Measurements from ENCODE around the gene NRSN2.

NRSN2 gene

GRCh38 chr20:402898-403581, 56.1 kb downstream of the NRSN2 start:
- Histone ChIP-seq H3K27ac (ENCODE audit: low read depth, low read length) (no peak overlapping the region), H3K9me3 (ENCODE audit: control insufficient read depth, insufficient read depth, low read depth, low read length) (peaks cover 8% of the 10 kb centered on the region; the same call in 1 of the 2 replicates)

GRCh38 chr20:403582-403957, 56.7 kb downstream of the NRSN2 start:
- H3K27me3 ChIP-seq (ENCODE audit: control insufficient read depth, insufficient read depth, low read length), result no peaks in the 10 kb centered on the region
- H3K4me1 ChIP-seq (ENCODE audit: control insufficient read depth, insufficient read depth, low read length), result peaks cover 16% of the 10 kb centered on the region
- no peak overlapping the region for H3K4me3 ChIP-seq (ENCODE audit: low read depth, low read length)
- H3K27ac ChIP-seq (ENCODE audit: low read depth, low read length), result no peak overlapping the region
- no peak overlapping the region for H3K9ac ChIP-seq (ENCODE audit: low read length)
- peaks cover 8% of the 10 kb centered on the region; the same call in 1 of the 2 replicates for H3K9me3 ChIP-seq (ENCODE audit: control insufficient read depth, insufficient read depth, low read depth, low read length)
- no peaks in the 10 kb centered on the region for H3K36me3 ChIP-seq (ENCODE audit: control insufficient read depth, insufficient read depth, low read length)

More at GRCh38 chr20:402898-403581, 56.1 kb downstream of the NRSN2 start:
- H3K27me3 ChIP-seq (ENCODE audit: control insufficient read depth, insufficient read depth, low read length), result no peaks in the 10 kb centered on the region
- no peaks in the 10 kb centered on the region for H3K36me3 ChIP-seq (ENCODE audit: control insufficient read depth, insufficient read depth, low read length)
- H3K4me3 ChIP-seq (ENCODE audit: low read depth, low read length), result no peak overlapping the region
- H3K9ac ChIP-seq (ENCODE audit: low read length), result no peak overlapping the region
- H3K4me1 ChIP-seq (ENCODE audit: control insufficient read depth, insufficient read depth, low read length), result peaks cover 16% of the 10 kb centered on the region

GRCh38 chr20:404088-404487, 57.2 kb downstream of the NRSN2 start:
- H3K4me1 ChIP-seq (ENCODE audit: control insufficient read depth, insufficient read depth, low read length), result peaks cover 19% of the 10 kb centered on the region
- no peaks in the 10 kb centered on the region for H3K36me3 ChIP-seq (ENCODE audit: control insufficient read depth, insufficient read depth, low read length)
- no peak overlapping the region for H3K27ac ChIP-seq (ENCODE audit: low read depth, low read length)
- H3K9me3 ChIP-seq (ENCODE audit: control insufficient read depth, insufficient read depth, low read depth, low read length), result peaks cover 8% of the 10 kb centered on the region; the same call in 1 of the 2 replicates
- H3K9ac ChIP-seq (ENCODE audit: low read length), result no peak overlapping the region
- H3K4me3 ChIP-seq (ENCODE audit: low read depth, low read length), result no peak overlapping the region
- H3K27me3 ChIP-seq (ENCODE audit: control insufficient read depth, insufficient read depth, low read length), result no peaks in the 10 kb centered on the region
